Ovary (tissue), 9 donors: ENCODE data around the gene SETD1A. TPM values are rescaled to one million over a fixed set of nuclear protein-coding genes. Genes with fewer than 3 reads are reported as not detected.

ENCODE experiments used
- DNase-seq, 5 donors: peaks; one replicate each; pipeline ENCODE4 v3.0.0-alpha.2; 2019 to 2020
- H3K27ac ChIP-seq, 2 donors: fragments of 200-600 bp; one replicate each; pipeline versions ENCODE4 v1.5.1 to v1.8.0; 2019 to 2022
- H3K27me3 ChIP-seq: fragments of 200-600 bp; one replicate; pipeline ENCODE4 v1.8.0; 2022
- H3K36me3 ChIP-seq: fragments of 200-600 bp; sonication (generic); one replicate; pipeline ENCODE4 v1.5.1; 2019
- H3K4me1 ChIP-seq: one replicate; pipeline ENCODE4 v1.8.1; 2013; ENCODE audit warnings: mild to moderate bottlenecking, moderate library complexity; ENCODE audit not compliant: insufficient read depth
- H3K4me3 ChIP-seq: fragments of 200-600 bp; sonication (generic); one replicate; pipeline ENCODE4 v1.5.1; 2017
- H3K9me3 ChIP-seq, 2 donors: fragments of 200-600 bp in 1 of 2; sonication (generic) in 1 of 2; one replicate each; pipeline versions ENCODE4 v1.5.1 to v1.8.1; 2013 to 2019; ENCODE audit warnings: mild to moderate bottlenecking in 1 of 2, moderate library complexity in 1 of 2
- CTCF ChIP-seq, 3 donors: fragments of 450-650 bp in 2 of 3; fragments of 200-600 bp in 1 of 3; IDR thresholded peaks; one replicate each; pipeline versions ENCODE4 v1.5.1 to v1.8.0; 2016 to 2022; ENCODE audit warnings: antibody characterized with exemption in 3 of 3, mild to moderate bottlenecking in 1 of 3
- EP300 ChIP-seq: sonication (generic); formaldehyde crosslinking; IDR thresholded peaks from one replicate; pipeline ENCODE4 v1.6.1; 2017; ENCODE audit warnings: antibody characterized with exemption
- POLR2A ChIP-seq: fragments of 450-650 bp; IDR thresholded peaks from one replicate; pipeline ENCODE4 v1.6.1; 2017; ENCODE audit warnings: antibody characterized with exemption, mild to moderate bottlenecking, moderate library complexity
- WGBS, 3 donors: extraction: QIAGEN DNeasy Blood & Tissue Kit in 1 of 3; methylation state at CpG; one replicate each; pipeline versions ENCODE4 v1.1.5 to v1.1.7; 2013 to 2017; 5-methylcytosine and 5-hydroxymethylcytosine counted together
- intact Hi-C, 4 donors: fragments of 100-400 bp; cut with DNase I; formaldehyde crosslinking; loops; one replicate each; pipeline versions ENCODE4 v1.11.0 to v1.15.1; 2022 to 2023
- polyA plus RNA-seq, 2 donors: library from polyadenylated mRNA; stranded (reverse); fragments of 200-250 nt in 1 of 2; fragments of 350-450 nt in 1 of 2; fragmentation: Illumina TruSeq in 1 of 2; extraction: RNeasy Lipid Tissue Mini Kit (QIAGEN cat#74804) in 1 of 2; gene quantifications; one replicate each; pipeline ENCODE4 v1.2.3, GENCODE V29; 2013 to 2014
- total RNA-seq, 7 donors: library from RNA; depleted of rRNA in 2 of 7; stranded (reverse); fragments of >200 nt in 2 of 7; fragmentation: NEBNext Ultra II Directional in 3 of 7; extraction: Animal tissue kit (Norgen Biotek cat#: 25700) in 3 of 7; gene quantifications; one replicate each; pipeline versions ENCODE4 v1.1.0 to v1.2.4, GENCODE V29; 2016 to 2023
- donor health status: DM: no; HTN: no; CAD: no; lungs with moderate emphysema.
- donor health status: DM: no; HTN: no; CAD: no.
- donor health status: Bipolar disorder and iron deficiency.
- donor health status: DM: yes; HTN: yes; CAD: no.
- donor health status: DM: no; HTN: no; CAD: no.
- donor health status: DM: yes; HTN: yes; CAD: no.

The SETD1A gene
- total and polyA plus RNA-seq, 9 donors: 5.0 to 31.8 (median 24.7) TPM

- Histone ChIP-seq H3K36me3 (no peaks in the 10 kb centered on the region), H3K27me3 (no peaks in the 10 kb centered on the region), H3K9me3 (no peaks in the 10 kb centered on the region), H3K27ac (no peak overlapping the region), H3K4me3 (no peak overlapping the region), H3K4me1 (no peaks in the 10 kb centered on the region)
- TF ChIP-seq POLR2A (no peak), EP300 (no peak), CTCF (IDR thresholded peaks at IDR 0.05) (no peak)
- 81 to 86% (median 85%) methylated on average over 32 to 33 of the region's 33 CpGs for WGBS, 3 donors
- no peak for DNase-seq
- intact Hi-C loops: loop anchor here in 1 of 4 donors (10.0 kb wide), 1 partner anchor 220 kb away; the partner anchor contains the start of gene FUS
Measured at GRCh38 chr16:30964574-30965226, 7.1 kb downstream of the SETD1A start.

- H3K4me1 ChIP-seq: no peaks in the 10 kb centered on the region
- H3K27ac ChIP-seq: no peak overlapping the region
- H3K36me3 ChIP-seq: no peaks in the 10 kb centered on the region
- WGBS, 3 donors: 73 to 77% (median 73%) methylated on average over 15 of the region's 15 CpGs
- no peak overlapping the region for H3K4me3 ChIP-seq
- DNase-seq: no peak
- H3K27me3 ChIP-seq: no peaks in the 10 kb centered on the region
- TF ChIP-seq EP300 (no peak), CTCF (IDR thresholded peaks at IDR 0.05) (no peak), POLR2A (no peak)
- intact Hi-C loops: loop anchor here in 1 of 4 donors (10.0 kb wide), 1 partner anchor 219 kb away; the partner anchor contains the start of gene FUS
- H3K9me3 ChIP-seq: no peaks in the 10 kb centered on the region
Measured at GRCh38 chr16:30965436-30965835, 7.9 kb downstream of the SETD1A start.

- Histone ChIP-seq H3K27me3 (no peaks in the 10 kb centered on the region), H3K36me3 (no peaks in the 10 kb centered on the region), H3K4me1 (no peaks in the 10 kb centered on the region), H3K9me3 (no peaks in the 10 kb centered on the region), H3K27ac (no peak overlapping the region), H3K4me3 (no peak overlapping the region)
- intact Hi-C loops: loop anchor here in 1 of 4 donors (10.0 kb wide), 1 partner anchor 219 kb away; the partner anchor contains the start of gene FUS
- WGBS, 3 donors: 83 to 88% (median 87%) methylated on average over 18 to 19 of the region's 19 CpGs
- TF ChIP-seq POLR2A: no peak
- no peak for TF ChIP-seq CTCF (IDR thresholded peaks at IDR 0.05)
- TF ChIP-seq EP300: no peak
- DNase-seq: no peak
Measured at GRCh38 chr16:30966033-30966619, 8.6 kb downstream of the SETD1A start.

- H3K36me3 ChIP-seq: no peaks in the 10 kb centered on the region
Measured at GRCh38 chr16:30967795-30968194, 10.2 kb downstream of the SETD1A start.

More at GRCh38 chr16:30967795-30968194, 10.2 kb downstream of the SETD1A start:
- no peaks in the 10 kb centered on the region for H3K9me3 ChIP-seq
- no peaks in the 10 kb centered on the region for H3K27me3 ChIP-seq
- WGBS, 3 donors: 75 to 84% (median 80%) methylated on average over 4 of the region's 4 CpGs
- TF ChIP-seq CTCF (IDR thresholded peaks at IDR 0.05) (no peak), POLR2A (no peak), EP300 (no peak)
- H3K4me3 ChIP-seq: no peak overlapping the region
- H3K27ac ChIP-seq: no peak overlapping the region
- no peaks in the 10 kb centered on the region for H3K4me1 ChIP-seq
- no peak for DNase-seq
- intact Hi-C loops: loop anchor here in 1 of 4 donors (10.0 kb wide), 1 partner anchor 217 kb away; the partner anchor contains the start of gene FUS
